Stimulated activated CD4-positive, alpha-beta T cell treated with anti-CD3 and anti-CD28 coated beads, Interleukin-4, amount 100 ng/mL, for 24 hours (primary cell): ENCODE measurements around the gene CCL22.
"Not testable (repeated sequence)": the region's sequence is repeated elsewhere in the genome, so short reads cannot be mapped to it uniquely, and the experiment has no call there.

Experiments used
- DNase-seq: peaks from one replicate; pipeline ENCODE4 v3.0.0-alpha.2; 2020

CCL22 gene

GRCh38 chr16:57348327-57348726 is 10.3 kb upstream of the CCL22 start:
- DNase-seq, result no peak

- DNase-seq, result peak; percentile 11
Observed at GRCh38 chr16:57349212-57350031, 9.2 kb upstream of the CCL22 start.

DNA sequence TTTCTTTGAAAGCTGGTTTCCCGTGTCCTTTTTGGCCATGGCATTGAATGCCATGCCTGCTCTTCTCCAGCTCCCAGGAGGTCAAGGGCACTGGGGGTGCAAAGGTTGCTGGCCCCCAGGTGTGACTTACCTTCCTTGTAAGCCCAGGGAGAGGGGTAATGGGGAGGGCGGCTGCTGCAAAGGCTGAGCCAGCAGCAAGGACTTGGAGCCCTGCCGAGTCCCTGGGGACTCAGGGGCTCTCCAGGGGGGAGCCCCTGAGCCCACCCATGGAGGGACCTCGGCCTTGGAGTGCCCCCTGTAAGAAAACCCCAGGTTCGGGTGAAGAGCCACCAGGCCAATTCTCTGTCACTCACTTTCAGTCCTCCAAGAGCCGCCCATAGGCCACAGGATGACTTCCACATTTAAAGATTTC is 5.9 kb upstream of the CCL22 start:
- no peak for DNase-seq

DNA sequence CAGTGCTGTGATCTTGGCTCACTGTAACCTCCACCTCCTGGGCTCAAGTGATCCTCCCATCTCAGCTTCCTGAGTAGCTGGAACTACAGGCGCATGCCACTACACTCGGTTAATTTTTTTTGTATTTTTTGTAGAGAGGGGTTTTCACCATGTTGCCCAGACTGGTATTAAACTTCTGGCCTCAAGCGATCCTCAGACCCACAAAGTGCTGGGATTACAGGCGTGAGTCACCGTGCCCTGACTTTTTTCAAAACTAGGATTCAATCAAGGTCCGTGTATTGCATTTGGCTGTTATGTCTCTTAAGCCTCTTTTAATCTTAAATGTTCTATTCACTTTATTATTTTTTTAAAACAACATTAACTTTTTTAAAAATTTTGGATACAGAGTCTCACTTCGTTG is 4.3 kb upstream of the CCL22 start:
- no peak for DNase-seq

GRCh38 chr16:57355898-57356414 is 2.6 kb upstream of the CCL22 start:
- DNase-seq, result no peak

- DNase-seq, result no peak
Observed at GRCh38 chr16:57356547-57356946, 2.0 kb upstream of the CCL22 start.

DNA sequence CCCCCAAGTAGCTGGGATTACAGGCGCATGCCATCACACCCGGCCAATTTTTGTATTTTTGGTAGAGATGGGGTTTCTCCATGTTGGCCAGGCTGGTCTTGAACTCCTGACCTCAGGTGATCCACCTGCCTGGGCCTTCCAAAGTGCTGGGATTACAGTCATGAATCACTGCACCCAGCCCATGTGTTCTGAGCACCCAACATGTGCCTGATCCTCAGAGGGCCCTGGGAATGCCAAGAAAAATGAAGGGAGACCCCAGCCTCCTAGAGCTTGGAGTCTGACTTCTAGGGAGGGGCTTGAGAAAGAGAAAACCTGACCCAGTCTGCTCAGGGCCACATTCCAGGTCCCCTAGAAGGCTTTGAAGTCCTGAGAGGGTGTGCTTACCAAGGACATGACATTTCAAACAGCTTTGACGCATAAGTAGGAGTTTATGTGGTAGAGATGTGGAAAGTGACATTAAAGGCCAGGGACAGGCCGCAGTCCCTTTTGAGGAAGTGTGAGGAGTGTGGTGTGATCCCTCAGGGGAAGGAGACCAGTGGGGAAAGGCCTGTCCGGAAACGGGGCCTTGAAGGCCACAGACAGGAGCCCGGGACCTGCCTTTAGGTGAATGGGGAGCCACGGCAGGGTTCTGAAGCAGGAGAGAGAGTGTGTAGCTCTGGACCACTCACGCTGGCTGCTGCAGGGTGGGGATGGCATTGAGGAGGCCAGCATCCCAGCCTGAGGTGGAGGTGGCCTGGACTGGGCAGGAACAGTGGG is 1.1 kb upstream of the CCL22 start:
- no peak for DNase-seq

DNA sequence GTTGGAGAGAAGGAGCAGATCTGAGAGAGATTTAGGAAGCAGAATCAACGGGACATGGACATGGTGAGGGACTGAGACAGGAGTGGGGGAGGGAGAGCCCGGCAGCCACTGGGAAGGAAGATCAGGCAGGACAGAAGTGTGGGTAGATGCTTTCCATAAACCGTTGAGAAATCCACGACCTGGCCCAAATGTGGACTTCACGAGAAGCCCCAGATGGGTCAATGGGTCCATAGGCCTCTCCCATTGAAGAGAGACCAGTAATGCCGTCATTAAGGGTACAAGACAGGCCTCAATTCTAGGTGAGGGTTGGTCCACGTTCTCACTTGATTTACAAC is 530 bp upstream of the CCL22 start:
- DNase-seq, result no peak

DNA sequence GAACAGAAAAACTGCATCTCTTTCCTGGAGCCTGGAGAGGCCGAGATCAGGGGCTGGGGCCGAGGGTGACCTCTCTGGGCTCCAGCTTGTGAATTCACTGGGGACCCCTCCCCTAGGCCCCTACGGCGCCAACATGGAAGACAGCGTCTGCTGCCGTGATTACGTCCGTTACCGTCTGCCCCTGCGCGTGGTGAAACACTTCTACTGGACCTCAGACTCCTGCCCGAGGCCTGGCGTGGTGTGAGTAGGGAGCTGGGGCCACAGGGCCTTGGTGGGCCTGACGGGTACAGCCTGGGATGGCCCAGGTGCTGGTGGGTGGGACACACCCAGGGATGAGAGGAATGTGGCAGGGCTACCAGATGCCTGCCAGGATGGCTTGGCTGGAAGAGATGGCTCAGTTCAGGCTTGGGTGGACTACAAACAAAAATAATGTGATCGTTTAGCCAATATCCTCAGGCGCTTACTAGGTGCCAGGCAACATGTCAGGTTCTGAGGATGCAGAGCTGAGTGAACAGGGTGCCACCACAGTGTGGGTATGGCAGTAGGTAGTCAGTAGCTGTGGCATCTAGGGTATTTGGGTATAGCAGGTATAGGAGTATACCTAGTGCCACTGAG is 1.8 kb downstream of the CCL22 start:
- DNase-seq, result no peak

DNA sequence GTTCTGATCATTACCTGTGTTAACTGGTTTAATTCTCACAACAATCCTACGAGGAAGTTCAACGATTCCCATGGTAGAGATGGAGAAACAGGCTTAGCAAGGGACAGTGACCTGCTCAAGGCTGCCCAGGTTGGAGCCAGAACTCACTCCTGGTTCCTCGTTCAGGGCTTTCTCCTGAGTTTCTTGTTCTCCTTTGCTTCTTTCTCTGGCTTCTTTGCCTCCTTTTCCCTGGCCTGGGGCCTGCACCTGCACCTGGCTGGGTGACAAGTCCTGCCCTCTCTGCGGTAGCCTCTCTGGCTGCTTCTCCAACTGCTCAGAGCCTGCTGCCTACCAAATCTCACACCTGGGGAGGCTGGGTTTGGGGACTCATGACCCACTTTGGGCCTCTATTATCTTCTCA is 2.8 kb downstream of the CCL22 start:
- DNase-seq, result no peak

GRCh38 chr16:57364143-57364542 is 5.6 kb downstream of the CCL22 start:
- no peak for DNase-seq

DNA sequence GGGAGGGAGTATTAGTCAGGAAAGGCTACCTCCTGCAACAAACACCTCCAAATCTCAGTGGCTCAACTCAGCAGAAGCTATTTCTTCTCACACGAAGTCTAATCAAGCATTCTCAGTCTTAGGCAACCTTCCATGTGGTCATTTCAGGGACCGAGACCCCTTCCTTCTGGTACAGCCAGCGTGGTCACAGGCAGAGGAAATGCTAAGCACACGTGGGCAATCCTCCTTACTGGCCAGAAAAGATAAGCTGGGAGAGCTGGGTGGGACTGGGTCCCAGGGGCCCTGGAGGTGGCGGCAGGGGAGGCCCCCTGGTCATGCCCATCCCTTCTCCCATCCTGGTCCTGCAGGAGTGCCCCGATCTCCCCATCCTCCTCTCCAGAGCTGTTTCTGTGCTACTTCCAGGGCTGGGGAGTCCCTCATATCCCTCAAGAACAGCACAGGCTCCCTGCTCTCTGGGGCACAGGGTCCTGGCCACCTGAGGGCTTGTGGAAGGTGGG is 8.0 kb downstream of the CCL22 start:
- no peak for DNase-seq

- DNase-seq, result no peak
Observed at GRCh38 chr16:57367116-57367752, 8.7 kb downstream of the CCL22 start.

DNA sequence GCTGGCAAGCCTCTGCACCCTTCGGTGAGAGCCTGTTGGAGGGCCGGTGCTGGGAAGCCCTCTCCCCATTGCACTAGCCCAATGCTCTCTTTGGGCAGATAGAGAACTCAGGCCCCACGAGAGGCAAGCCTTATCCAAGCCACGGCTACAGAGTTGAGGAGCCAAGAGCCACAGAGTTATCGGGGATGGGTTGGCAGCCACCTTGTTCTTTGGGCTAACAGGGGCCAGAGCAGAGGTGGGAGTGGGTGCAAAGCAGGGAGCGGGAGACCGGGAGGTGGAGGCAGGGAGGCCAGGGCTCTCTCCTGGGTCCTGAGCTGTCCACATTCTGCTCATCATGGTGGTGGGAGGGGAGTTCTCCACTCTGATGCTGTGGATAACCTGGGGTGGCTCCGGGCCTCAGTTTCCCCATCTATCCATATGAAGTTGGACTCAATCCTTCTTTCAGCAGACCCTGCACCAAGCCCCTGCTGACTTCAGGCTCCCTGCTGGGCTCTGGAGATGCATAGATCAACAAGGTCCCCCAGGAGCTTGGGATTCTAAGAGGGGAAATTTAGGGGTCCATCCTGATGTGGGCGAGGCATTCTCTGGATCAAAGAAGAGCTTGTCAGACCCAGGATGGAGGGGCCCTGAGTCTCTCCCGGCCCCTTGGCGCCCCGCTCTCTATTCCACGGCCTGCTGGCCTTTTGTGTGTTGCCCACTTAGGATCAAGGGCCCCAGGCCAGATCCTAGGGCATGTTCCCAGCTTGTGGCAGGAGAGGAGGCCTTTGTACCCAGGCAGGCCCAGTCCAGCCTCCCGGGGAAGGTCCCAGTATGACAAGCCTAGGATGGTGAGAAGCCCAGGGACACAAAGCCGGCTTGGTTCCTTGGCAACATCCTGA is 13.2 kb downstream of the CCL22 start:
- no peak for DNase-seq

GRCh38 chr16:57372372-57373116 is 14.0 kb downstream of the CCL22 start, which contains the start of gene CX3CL1:
Gene CX3CL1, plus strand, starts transcription at chr16:57372490. Its CDS starts 79 bp downstream, at chr16:57372569.
- no peak for DNase-seq

- no peak for DNase-seq
Observed at GRCh38 chr16:57373117-57373947, 14.7 kb downstream of the CCL22 start.

- no peak for DNase-seq
Observed at GRCh38 chr16:57374067-57374534, 15.5 kb downstream of the CCL22 start.

- DNase-seq, result not testable (repeated sequence)
Observed at GRCh38 chr16:57374925-57375465, 16.4 kb downstream of the CCL22 start.

DNA sequence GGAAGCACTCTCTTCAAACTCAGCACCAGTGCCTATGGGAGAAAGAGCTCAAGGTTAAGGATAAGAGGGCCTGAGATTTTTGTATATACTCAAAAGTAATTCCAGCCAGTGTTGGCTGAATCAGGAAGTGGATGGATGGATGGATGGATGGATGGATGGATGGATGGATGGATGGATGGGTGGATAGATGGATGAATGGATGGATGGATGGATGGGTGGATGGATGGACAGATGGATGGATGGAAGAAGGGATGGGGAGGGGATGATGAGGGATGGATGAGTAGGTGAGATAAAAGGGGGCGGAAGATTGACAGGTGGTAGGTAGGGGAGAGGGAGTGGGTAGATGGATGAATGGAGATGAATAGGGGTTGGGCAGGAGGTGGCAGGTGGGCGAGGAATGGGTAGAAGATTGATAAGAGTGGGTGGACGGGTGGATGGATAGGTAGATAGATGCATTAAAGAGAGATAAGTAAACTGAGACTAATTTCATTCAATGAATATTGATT is 17.8 kb downstream of the CCL22 start:
- DNase-seq, result no peak
